Measurements from ENCODE around the gene DENND2A.
"Not testable (repeated sequence)": the region's sequence is repeated elsewhere in the genome, so short reads cannot be mapped to it uniquely, and the experiment has no call there.

The DENND2A gene

DNA sequence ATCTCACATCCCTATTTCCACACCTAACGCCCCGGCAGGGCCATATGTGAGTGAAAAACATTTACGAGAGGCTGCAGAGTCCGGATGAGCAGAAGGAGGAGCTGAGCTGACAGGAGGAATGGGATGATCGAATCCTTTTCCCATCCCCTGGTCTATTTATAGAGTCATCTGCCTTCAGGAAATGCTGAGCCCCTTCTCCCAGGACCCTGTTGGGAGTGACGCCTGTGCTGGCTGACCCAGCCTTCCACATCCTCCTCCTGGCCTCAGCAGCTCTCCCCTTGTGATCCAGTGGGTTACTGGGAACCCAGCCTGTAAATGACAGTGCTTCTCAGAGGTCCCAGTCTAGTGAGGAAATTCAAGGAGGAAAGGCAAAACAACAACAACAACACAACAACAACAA is 16.6 kb downstream of the DENND2A start:
- TF ChIP-seq, protein P1, sequence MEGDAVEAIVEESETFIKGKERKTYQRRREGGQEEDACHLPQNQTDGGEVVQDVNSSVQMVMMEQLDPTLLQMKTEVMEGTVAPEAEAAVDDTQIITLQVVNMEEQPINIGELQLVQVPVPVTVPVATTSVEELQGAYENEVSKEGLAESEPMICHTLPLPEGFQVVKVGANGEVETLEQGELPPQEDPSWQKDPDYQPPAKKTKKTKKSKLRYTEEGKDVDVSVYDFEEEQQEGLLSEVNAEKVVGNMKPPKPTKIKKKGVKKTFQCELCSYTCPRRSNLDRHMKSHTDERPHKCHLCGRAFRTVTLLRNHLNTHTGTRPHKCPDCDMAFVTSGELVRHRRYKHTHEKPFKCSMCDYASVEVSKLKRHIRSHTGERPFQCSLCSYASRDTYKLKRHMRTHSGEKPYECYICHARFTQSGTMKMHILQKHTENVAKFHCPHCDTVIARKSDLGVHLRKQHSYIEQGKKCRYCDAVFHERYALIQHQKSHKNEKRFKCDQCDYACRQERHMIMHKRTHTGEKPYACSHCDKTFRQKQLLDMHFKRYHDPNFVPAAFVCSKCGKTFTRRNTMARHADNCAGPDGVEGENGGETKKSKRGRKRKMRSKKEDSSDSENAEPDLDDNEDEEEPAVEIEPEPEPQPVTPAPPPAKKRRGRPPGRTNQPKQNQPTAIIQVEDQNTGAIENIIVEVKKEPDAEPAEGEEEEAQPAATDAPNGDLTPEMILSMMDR (IDR thresholded peaks at IDR 0.05; ENCODE audit: insufficient read depth, low read length, missing control alignments) = no peak
- DNase-seq (ENCODE audit: low read depth, low spot score) = no peak
- ChIA-PET CTCF (no interaction called here), POLR2A (no interaction called here)
- no peak overlapping the region for H3K4me3 ChIP-seq (ENCODE audit: low read depth, low read length)

DNA sequence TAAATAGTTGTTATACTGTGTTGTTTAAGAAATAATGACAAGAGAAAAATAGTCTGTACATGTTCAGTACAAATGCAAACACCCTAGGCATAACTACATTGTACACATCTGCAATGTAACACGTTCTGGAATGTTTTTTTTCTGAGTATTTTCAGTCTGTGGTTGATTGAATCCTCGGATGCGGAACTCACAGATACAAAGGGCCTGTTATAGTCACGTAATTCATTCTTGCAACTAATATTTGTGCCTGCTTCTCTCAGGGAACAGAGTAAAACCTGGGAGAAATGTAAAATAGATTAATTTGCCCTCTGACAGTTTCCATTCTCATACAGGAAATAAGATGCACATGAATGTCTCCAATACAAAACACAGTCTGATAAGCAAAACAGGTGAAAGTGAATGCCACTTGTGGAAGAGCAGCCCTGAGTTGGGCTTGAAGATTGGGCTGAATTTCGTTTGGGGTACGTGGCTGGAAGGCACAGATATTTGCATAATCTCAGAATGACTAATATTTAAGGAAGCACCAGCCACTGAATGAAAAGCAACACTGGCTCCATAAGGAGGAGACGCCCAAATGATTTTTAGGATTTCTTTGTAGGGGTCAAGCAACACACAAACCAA is 19.1 kb downstream of the DENND2A start:
- CTCF ChIA-PET = no interaction called here
- POLR2A ChIA-PET = no interaction called here
- no peak for DNase-seq (ENCODE audit: low read depth, low spot score)
- H3K4me3 ChIP-seq (ENCODE audit: low read depth, low read length) = no peak overlapping the region
- TF ChIP-seq, protein P1 (IDR thresholded peaks at IDR 0.05; ENCODE audit: insufficient read depth, low read length, missing control alignments) = no peak

DNA sequence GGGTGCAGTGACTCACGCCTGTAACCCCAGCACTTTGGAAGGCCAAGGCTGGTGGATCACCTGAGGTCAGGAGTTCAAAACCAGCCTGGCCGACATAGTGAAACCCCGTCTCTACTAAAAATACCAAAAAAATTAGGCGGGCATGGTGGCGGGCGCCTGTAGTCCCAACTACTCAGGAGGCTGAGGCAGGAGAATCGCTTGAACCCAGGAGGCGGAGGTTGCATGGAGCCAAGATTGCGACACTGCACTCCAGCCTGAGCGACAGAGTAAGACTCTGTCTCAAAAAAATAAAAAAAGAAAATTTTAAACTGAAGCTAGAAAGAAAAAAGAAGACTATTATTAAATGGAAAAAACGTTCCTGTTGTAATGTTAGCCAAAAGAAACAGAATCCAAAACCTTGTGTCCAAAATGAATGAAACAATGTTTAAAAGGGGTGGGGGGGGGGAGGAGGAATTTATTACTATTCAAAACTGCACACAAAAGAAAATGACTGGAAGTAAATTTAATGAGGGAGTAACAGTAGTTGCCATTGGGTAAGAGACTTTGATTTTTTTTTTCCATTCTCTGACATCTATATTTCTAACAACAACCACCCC is 20.6 kb downstream of the DENND2A start:
- H3K4me3 ChIP-seq (ENCODE audit: low read depth, low read length); DNase-seq (ENCODE audit: low read depth, low spot score); POLR2A ChIA-PET: not testable (repeated sequence)
- CTCF ChIA-PET = interaction anchor here (1.2 kb wide), 1 partner anchor 33 kb away, joined by 3 read pairs; no protein-coding TSS in a partner anchor

DNA sequence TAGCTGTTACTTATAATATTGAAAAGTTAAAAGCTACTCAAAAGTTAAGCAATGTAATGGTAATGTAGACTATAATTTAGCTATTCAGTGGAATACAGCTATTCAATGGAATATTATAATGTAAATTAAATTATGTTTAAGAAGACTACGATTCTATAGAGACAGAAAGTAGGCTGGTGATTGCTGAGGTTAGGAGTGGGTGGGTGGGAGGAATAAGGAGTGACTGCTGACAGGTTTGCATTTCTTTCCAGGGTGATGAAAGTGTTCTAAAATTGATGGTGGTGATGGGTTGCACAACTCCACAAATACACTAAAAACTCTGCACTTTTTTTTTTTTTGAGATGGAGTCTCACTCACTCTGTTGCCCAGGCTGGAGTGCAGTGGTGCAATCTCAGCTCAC is 21.4 kb downstream of the DENND2A start:
- TF ChIP-seq, protein P1 (IDR thresholded peaks at IDR 0.05; ENCODE audit: insufficient read depth, low read length, missing control alignments) = no peak

DNA sequence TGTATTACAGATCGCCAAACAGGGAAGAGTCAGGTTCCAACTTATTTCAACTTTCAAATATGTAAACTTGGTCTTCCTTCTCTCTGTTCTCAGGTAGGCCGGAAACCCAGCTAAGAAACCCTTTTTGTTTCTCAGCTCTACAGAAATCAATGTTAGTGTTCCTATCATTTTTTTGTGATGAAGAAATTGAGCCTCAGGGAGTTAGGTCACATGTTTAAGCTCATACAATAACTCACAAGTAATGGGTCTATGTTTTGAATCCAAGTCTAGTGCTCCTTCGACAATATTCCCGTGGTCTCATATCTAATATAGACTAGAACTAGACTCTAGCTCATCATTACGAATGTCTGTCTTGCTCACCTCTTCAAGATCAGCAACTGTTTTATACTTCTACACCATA is 22.3 kb downstream of the DENND2A start:
- ChIA-PET POLR2A (no interaction called here), CTCF (interaction anchor here (0.9 to 1.4 kb wide), 2 partner anchors 13 to 15 kb away, joined by 3 to 4 read pairs; no protein-coding TSS in a partner anchor)
- TF ChIP-seq, protein P1 (IDR thresholded peaks at IDR 0.05; ENCODE audit: insufficient read depth, low read length, missing control alignments) = no peak
- no peak overlapping the region for H3K4me3 ChIP-seq (ENCODE audit: low read depth, low read length)
- DNase-seq (ENCODE audit: low read depth, low spot score) = no peak

More for the DNA sequence above, 21.4 kb downstream of the DENND2A start:
- no peak overlapping the region for H3K4me3 ChIP-seq (ENCODE audit: low read depth, low read length)
- POLR2A ChIA-PET = no interaction called here
- DNase-seq (ENCODE audit: low read depth, low spot score) = no peak
- CTCF ChIA-PET = interaction anchor here (0.6 kb wide), 1 partner anchor 23 kb away, joined by 3 read pairs; no protein-coding TSS in a partner anchor

DNA sequence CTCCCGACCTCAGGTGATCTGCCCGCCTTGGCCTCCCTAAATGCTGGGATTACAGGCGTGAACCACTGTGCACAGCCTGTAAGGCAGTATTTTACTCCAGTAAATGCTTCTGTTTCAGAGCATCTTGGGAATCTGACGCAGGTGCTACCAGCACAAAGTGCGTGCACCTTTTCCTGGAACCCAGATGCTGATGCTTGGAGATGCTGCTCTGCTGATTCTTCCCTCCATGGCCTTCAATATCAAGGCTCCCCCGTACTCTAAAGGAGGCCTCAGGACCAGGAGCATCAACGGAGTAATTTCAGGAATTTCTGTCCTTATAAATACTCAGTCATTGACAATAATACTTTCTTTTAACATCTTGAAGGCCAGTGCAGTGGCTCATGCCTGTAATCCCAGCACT is 23.5 kb downstream of the DENND2A start:
- DNase-seq (ENCODE audit: low read depth, low spot score) = no peak
- ChIA-PET CTCF (interaction anchor here (0.9 to 1.4 kb wide), 2 partner anchors 9 to 14 kb away, joined by 3 to 4 read pairs; no protein-coding TSS in a partner anchor), POLR2A (no interaction called here)
- H3K4me3 ChIP-seq (ENCODE audit: low read depth, low read length) = no peak overlapping the region
- TF ChIP-seq, protein P1 (IDR thresholded peaks at IDR 0.05; ENCODE audit: insufficient read depth, low read length, missing control alignments) = no peak

Measured in AG04449 (cell line).